GM12801 (cell line): ENCODE measurements around the gene GALNT15.

ENCODE experiments used
- TF ChIP-seq, protein P1 (sequence below): IDR thresholded peaks from one replicate; pipeline ENCODE4 v1.5.1; 2011; ENCODE audit warnings: control low read depth; ENCODE audit not compliant: insufficient read length; ENCODE audit errors: extremely low read depth

GALNT15 gene

GRCh38 chr3:16168211-16168610 lies 6.3 kb upstream of the GALNT15 start:
- TF ChIP-seq, protein P1, sequence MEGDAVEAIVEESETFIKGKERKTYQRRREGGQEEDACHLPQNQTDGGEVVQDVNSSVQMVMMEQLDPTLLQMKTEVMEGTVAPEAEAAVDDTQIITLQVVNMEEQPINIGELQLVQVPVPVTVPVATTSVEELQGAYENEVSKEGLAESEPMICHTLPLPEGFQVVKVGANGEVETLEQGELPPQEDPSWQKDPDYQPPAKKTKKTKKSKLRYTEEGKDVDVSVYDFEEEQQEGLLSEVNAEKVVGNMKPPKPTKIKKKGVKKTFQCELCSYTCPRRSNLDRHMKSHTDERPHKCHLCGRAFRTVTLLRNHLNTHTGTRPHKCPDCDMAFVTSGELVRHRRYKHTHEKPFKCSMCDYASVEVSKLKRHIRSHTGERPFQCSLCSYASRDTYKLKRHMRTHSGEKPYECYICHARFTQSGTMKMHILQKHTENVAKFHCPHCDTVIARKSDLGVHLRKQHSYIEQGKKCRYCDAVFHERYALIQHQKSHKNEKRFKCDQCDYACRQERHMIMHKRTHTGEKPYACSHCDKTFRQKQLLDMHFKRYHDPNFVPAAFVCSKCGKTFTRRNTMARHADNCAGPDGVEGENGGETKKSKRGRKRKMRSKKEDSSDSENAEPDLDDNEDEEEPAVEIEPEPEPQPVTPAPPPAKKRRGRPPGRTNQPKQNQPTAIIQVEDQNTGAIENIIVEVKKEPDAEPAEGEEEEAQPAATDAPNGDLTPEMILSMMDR, result no peak

GRCh38 chr3:16171009-16171408 lies 3.5 kb upstream of the GALNT15 start:
- TF ChIP-seq, protein P1, result no peak

DNA sequence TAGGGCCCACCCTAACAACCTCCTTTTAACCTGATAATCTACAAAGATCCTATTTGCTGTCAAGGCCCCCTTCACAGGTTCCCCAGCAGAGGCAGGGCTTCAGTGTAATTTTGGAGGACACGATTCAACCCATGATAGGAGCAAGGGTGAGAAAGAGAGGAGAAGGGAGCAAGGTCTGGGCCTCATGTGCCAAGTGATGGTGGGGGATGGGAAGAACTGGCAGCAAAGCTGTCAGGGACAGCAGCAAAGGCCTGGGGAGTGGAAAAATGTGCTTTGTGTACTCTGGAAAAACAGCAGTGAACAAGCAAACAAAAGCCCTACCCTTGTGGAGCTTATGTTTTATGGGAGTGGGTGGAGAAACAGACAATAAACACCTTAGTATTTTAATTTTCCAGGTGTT lies 2.7 kb upstream of the GALNT15 start:
- TF ChIP-seq, protein P1, result no peak

DNA sequence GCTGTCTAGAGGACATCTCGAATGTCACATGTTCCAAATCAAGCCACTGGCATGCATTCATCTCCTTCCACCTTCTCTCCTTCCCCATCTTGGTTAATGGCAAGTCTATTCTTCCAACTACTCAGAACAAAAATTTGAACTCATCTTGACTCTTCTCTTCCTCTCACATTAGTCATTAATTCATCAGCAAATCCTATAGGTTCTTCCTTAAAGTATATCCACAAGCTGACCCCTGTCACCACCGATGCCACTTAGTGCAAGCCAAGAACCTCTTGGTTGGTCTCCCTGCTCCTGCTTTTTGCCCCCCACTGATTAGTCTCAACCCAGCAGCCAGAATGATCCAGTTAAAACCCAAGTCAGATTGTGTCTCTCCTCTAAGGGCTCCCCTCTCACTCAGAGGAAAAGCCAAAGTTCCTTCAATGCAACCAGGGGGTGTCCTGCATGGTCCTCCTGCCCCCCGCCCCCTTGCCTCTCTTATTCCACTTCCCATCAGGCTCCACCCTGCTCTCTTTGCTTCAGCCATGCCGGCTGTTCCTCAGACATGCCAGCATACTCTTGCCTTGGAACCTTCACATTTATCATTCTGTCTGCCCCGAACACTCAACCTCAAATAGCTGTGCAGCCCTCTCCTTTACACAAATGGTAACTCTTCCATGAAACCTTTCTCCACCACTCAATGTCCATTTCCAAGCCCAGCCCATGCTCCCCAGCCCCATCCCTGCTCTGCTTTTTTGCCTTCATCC lies 1.0 kb upstream of the GALNT15 start:
- TF ChIP-seq, protein P1, result no peak

GRCh38 chr3:16174026-16174355 lies 489 bp upstream of the GALNT15 start:
- TF ChIP-seq, protein P1, result no peak

DNA sequence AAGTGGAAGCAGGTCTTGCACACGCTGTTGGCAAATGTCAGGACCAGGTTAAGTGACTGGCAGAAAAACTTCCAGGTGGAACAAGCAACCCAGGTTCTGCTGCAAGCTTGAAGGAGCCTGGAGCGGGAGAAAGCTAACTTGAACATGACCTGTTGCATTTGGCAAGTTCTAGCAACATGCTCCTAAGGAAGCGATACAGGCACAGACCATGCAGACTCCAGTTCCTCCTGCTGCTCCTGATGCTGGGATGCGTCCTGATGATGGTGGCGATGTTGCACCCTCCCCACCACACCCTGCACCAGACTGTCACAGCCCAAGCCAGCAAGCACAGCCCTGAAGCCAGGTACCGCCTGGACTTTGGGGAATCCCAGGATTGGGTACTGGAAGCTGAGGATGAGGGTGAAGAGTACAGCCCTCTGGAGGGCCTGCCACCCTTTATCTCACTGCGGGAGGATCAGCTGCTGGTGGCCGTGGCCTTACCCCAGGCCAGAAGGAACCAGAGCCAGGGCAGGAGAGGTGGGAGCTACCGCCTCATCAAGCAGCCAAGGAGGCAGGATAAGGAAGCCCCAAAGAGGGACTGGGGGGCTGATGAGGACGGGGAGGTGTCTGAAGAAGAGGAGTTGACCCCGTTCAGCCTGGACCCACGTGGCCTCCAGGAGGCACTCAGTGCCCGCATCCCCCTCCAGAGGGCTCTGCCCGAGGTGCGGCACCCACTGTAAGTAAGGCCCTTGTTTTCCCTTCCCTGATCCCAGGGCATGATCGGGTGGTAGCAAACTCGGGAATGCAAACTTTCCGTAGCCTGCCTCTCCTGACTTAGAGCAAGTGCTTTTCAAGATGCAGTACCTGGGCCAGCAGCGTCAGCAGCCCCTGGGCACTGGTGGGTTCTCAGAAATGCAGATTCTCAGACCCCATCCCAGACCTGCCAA lies 759 bp downstream of the GALNT15 start:
- TF ChIP-seq, protein P1, result no peak

DNA sequence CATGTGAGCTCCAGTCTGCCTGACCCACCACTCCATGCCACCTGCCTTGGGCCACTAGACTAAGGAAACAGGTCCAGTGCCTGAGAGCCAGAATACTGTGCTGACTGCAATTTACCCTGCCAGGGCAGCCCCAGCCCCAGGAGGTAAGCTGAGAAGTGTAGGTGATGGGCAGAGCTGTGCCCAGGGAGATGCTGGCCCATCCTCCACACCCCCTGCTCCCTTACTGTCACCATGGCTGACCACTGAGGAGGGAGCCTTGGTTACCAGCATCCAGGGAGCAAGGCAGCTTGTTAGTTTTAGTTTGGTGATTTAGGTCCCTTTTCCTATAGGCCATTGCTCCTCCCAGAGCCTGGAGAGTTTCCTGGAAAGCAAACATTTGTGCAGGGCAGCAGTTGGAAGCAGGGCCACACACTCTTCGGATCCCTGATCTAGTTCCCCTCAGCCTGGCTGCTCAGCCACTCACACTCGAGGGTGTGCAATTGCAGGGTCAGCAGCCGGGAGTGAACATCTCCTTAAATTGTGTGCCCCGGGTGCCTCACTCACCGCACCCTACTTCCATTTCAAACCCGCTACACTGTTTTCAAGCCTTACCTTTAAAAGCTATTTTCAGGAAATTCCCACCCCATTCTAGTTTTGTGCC lies 2.0 kb downstream of the GALNT15 start:
- TF ChIP-seq, protein P1, result no peak
